Stimulated activated CD8-positive, alpha-beta memory T cell treated with anti-CD3 and anti-CD28 coated beads, Interleukin-2, amount 100 ng/mL, for 1 hour (primary cell): ENCODE measurements around the gene ARSI.

Experiments
- DNase-seq, 2 donors: peaks; one replicate each; pipeline ENCODE4 v3.0.0-alpha.2; 2020; ENCODE audit warnings: low read depth in 2 of 2

ARSI gene

GRCh38 chr5:150302301-150303069, at the start of gene ARSI:
Gene ARSI, minus strand, starts transcription at chr5:150302905. Its CDS starts 532 bp downstream, at chr5:150302373.
- no peak for DNase-seq

DNA sequence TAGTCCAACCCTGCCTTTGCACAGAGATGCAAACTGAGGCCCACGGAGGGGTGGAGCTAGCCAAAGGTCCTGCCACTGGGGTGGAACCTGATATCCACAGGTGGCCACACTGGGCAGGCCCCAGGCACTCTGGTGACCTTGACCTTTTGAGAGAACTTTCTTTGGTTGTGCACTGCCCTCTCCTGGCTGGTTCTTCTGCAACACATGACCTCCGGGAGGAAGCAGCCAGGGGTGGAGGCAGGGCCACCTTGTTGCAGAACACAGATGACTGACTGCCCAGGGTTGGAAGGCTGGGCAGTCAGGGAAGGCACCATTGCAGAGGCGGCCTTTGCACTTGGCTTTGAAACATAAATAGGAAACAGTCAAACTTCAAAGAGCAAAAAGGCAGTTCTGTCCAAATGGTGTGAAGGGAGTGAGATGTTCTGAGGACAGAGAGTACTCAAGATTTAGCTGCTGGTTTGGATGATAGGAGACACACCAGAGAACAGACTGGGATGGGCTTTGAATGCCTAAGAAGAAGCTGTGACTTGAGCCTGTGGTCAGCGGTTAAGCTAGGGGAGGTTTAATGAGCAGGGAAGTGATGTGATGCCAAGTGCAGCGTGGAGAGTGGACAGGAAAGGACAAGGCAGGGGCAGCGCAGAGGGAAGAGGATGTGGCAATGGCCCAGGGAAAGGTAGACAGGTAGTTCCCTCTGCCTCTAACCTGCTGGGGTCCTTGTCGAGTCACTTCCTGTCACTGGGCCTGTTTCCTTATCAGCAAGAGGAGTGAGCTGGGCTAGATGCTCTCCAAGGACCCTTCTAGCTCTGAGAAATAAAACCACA, 48.0 kb upstream of the ARSI start:
- peak in 1 of 2 donors; percentile 9 for DNase-seq

DNA sequence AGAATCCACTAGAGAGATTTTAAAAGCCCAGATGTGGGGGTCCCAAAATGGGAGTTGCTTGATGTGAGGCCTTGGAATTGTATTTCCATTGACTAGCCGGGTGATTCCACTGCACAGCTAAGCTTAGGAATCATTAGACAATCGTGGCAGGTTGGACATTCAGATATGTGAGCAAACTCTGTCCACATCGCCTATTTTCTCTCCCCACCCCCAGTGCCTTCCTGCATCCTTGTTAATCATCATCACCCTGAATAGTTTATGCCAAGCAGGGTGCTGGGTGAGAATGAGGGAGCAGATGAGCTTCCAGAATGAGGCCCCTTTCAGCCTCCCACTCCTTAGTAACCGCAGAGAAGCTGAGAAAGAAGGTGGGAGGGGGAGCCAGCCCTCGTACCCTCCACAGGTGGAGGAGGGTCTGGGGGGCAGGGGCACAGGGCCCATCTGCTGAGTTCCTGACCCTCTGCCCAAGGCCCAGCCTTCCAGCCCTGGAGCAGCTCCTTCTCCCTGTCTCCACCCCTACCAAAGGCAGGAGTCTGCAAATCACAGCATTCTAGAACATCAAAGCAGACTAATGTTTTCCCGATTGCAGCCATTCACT, 47.1 kb upstream of the ARSI start:
- no peak for DNase-seq

DNA sequence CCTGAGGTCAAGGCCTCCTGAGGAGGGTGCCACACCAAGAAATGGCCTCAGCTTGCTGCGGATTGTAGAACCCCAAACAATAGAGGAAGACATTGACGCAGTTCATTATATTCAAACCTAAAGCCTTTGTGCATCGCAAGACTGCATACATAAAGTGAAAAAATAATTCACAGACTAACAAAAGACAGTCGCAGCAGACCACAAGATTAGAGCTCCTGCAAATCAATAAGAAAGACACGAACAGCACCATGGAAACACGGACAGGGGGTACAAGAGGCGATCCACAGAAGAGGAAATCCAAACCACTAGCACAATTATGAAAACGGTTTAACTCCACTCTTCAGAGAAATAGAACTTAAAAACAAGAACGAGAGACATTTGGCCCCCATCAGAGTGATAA, 44.7 kb upstream of the ARSI start:
- DNase-seq, result no peak

- no peak for DNase-seq
Measured at GRCh38 chr5:150347003-150347402, 44.3 kb upstream of the ARSI start.

GRCh38 chr5:150346592-150346991, 43.9 kb upstream of the ARSI start:
- DNase-seq, result no peak

DNA sequence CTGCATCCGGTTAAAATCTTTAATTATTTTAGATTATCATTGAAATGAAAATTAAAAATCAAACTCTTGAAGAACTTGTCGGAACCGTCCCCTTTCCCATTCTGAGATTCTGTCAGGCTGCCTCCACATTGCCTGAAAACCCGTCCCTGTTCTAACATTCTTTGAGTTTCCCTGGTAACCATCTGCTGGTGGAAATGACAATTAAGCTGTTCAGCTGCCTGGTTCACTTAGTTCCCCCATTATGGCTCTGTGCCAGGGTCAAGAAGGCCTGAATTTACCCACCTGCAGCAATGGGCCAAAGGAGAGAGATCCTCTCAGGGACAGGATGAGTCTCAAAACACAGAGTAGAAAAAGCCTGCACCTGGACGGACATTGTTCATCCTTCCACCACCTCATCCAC, 43.0 kb upstream of the ARSI start:
- DNase-seq, result no peak

DNA sequence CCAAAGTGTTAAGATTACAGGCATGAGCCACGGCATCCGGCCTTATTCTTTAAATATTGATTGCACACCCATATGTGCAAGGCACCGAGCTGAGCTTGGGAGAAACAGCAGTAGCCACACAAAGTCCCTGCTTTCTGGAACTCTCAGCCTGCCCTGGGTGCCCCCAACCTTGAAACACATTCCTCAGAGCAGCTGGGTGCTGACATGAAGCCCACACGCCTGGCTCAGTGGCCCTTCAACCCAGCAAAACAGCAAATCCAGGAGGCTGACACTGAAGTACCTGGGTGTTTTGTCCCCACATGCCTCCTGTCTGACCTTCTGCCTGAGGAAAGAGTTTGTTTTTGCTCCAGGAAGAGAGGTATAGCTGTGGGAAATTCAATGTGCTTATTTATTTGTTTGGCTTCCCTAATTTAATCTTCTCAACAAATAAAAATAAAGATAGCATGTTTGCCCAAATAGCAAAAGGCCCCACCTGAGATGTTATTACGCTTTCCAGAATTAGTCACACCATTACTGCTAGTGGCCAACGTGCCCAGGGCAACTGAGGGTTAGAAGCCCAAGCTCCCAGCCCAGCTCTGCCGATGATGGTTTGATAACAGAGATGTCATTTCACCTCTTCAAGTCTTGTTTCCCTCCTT, 41.4 kb upstream of the ARSI start:
- DNase-seq, result no peak

GRCh38 chr5:150342583-150342982, 39.9 kb upstream of the ARSI start:
- DNase-seq, result no peak

DNA sequence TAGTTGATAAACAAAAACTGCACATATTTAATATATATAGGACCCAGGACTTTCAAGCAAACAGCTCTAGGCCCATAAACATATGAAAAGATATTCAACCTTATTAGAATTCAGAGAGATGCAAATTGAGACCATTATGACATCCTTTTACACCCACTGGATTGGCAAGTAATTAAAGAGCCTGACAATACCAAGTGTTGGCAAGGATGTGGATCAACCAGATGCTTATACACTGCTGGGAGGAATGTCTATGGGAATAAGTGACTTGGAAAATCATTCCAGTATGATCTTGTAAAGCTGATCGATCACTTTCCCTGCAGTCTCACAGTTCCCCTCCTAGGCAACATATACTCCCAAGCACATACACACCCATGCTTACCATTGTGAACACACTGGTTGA, 39.3 kb upstream of the ARSI start:
- DNase-seq, result no peak

GRCh38 chr5:150341331-150341730, 38.6 kb upstream of the ARSI start:
- DNase-seq, result no peak

- no peak for DNase-seq
Measured at GRCh38 chr5:150340614-150341255, 38.0 kb upstream of the ARSI start.

GRCh38 chr5:150339841-150340240, 37.1 kb upstream of the ARSI start:
- no peak for DNase-seq

GRCh38 chr5:150339165-150339564, 36.5 kb upstream of the ARSI start:
- no peak for DNase-seq

- no peak for DNase-seq
Measured at GRCh38 chr5:150338546-150338945, 35.8 kb upstream of the ARSI start.

- no peak for DNase-seq
Measured at GRCh38 chr5:150335778-150336177, 33.1 kb upstream of the ARSI start.

DNA sequence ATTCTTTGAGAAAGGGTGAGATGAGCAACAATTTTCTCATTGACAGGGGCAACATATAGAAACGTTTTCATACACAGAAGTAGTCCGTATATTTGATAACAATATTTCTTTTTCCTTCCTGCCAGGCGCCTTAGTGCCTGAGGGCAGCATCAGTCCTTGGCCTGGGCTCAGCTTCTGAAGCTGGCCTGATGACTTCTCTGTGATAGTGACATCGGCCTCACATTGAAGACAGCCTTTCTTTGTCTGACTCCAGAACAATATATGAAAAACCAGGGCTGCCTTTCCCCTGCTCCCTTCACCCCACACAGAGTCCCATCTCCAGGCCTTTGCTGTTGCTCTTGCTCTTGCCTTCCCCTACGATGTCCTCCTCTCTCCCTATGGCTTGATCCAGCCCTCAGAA, 30.7 kb upstream of the ARSI start:
- DNase-seq, result no peak

DNA sequence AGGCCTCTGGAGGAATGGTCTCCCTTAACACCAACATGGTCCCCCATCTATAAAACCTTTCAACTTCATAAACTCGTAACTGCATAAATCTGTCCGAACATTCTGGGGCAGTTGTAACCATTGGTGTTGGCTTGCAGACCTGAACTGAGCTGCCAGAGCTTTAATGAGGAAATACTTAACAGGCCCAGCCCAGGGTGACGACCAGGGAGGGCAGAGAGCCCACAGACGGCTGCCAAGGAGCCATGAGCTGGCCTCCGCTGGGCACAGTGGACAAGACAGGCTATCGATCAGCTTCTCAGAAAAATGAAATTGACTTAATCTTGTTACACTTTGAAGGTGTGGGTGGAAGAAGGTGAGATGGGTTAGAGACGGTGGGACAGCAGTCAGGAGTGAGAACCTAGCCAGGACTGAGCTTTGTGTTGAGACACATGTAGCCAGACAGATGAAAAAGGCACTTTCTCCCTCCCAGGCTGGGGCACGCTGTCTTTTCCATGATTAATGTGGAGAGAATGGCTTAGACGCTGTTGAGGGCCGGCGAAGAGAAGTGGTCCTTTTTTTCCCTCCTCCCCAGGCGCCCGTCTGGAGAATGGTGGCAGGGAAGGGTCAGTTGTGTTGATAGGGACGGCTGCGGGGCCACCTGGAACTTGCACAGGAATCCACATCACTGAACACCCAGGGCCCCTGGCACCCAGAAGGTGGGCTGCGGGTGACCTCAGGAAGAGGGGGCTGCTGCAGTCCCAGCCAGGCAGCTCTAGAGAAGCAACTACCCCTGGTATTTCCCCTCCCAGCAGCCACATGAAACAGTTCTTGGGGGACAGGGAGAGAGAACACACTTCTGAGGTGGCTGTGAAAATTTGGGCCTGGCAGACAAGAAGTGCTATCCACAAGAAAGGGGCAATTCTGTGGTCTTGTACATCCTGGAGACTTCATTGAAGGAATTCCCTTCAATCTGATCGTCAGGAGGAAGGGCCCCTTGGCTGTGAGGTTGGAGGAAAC, 27.5 kb upstream of the ARSI start:
- DNase-seq, result no peak

- DNase-seq, result no peak
Measured at GRCh38 chr5:150329038-150329437, 26.3 kb upstream of the ARSI start.

GRCh38 chr5:150328515-150328914, 25.8 kb upstream of the ARSI start:
- DNase-seq, result no peak

DNA sequence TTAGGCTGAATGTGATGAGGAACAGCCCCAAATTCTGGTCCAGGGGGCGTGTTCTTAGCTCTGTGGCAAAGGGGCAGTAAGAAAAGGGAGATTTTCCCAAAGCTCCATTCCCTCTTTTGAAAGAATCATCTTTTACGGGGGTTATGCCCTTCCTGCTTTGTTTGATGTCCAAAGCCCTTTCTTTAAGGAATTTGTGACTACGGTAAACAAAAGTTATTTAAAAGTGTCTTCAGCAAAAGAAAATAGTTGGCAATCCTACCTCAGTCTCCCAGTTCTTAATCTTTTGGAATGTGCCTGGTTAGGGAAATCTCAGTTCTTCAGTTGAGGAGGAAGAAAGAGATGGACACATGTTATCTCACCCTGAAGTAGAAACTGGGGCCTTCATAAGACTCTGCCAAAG, 24.4 kb upstream of the ARSI start:
- DNase-seq, result no peak
